Hematopoietic multipotent progenitor cell treated with erythropoietin and hydrocortisone succinate and interleukin-3 and kit ligand, for 17 days (in vitro differentiated cells): ENCODE results near the gene PPP4R1.
"Not testable (repeated sequence)": the region's sequence is repeated elsewhere in the genome, so short reads cannot be mapped to it uniquely, and the experiment has no call there.

Source experiments
- DNase-seq: peaks from one replicate; pipeline ENCODE4 v3.0.0-alpha.2; 2015; ENCODE audit warnings: low spot score

PPP4R1 gene, protein sequence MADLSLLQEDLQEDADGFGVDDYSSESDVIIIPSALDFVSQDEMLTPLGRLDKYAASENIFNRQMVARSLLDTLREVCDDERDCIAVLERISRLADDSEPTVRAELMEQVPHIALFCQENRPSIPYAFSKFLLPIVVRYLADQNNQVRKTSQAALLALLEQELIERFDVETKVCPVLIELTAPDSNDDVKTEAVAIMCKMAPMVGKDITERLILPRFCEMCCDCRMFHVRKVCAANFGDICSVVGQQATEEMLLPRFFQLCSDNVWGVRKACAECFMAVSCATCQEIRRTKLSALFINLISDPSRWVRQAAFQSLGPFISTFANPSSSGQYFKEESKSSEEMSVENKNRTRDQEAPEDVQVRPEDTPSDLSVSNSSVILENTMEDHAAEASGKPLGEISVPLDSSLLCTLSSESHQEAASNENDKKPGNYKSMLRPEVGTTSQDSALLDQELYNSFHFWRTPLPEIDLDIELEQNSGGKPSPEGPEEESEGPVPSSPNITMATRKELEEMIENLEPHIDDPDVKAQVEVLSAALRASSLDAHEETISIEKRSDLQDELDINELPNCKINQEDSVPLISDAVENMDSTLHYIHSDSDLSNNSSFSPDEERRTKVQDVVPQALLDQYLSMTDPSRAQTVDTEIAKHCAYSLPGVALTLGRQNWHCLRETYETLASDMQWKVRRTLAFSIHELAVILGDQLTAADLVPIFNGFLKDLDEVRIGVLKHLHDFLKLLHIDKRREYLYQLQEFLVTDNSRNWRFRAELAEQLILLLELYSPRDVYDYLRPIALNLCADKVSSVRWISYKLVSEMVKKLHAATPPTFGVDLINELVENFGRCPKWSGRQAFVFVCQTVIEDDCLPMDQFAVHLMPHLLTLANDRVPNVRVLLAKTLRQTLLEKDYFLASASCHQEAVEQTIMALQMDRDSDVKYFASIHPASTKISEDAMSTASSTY

GRCh38 chr18:9614401-9615279 lies at the start of gene PPP4R1:
Gene PPP4R1, minus strand, starts transcription at chr18:9614559. Its CDS starts 75 bp downstream, at chr18:9614484.
- peak; percentile 47 for DNase-seq

DNA sequence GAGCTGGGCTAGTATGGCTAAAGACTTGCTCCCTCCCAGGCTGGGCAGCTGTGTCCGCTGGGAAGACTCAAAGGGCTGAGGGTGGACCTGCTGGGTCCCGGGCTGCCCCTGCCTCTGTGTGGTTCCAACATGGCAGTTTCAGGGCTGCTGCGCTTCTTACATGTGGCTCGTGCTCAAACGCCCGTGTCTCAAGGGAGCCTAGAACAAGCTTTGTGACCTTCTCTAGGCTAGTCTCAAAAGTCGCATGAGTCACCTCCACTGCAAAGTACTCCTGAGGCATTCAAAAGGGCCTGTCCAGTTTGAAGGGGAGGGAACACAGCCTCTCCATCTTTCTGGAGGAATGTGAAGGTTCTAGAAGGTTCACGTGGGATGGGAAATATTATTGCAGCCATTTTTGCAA lies 49.0 kb upstream of the PPP4R1 start:
- DNase-seq: no peak

- no peak for DNase-seq
These were observed 47.2 kb upstream of the PPP4R1 start for GRCh38 chr18:9661564-9661963.

- no peak for DNase-seq
These were observed 45.4 kb upstream of the PPP4R1 start for GRCh38 chr18:9659499-9660375.

GRCh38 chr18:9658087-9658641 lies 43.8 kb upstream of the PPP4R1 start:
- no peak for DNase-seq

DNA sequence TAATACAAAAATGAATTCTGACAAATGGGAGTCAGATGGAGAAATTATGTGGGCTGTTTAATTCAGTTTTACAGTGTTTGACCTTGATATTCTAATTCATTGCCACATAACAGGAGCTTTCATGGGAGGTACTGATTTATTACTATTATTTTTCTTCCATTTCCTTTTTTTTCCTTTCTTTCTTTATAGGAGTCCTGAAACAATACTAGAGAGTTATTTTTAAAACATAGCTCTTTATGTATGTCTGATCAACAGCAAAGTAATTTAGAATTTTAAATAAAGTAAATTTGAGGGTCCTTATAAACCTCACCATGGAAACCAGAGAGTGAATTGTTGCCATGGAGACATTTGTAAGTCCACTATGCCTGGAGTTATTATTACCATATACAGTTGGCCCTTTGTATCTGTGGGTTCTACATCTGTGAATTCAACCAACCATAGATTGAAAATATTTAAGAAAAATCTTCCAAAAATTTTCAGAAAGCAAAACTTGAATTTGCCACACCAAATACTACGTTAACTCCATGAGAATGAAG lies 40.9 kb upstream of the PPP4R1 start:
- DNase-seq: no peak

DNA sequence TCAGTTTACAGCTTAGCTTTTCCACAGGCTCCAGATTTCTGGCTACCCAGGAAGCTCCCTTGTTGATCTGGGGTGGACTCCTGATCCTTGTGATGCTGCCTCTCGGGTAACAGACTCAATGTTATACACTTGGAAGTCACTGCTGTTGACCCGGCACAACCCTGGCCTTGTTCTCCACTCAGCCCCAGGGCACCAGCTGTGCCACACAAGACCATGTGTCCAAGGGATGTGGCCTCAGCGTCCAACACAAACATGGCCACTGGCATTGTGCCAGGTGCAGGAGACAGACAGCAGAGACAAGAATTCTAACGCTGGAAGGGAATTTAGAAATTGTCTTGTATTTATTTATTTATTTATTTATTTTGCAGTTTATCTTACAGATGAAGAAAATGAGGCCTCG lies 39.0 kb upstream of the PPP4R1 start:
- no peak for DNase-seq

- no peak for DNase-seq
These were observed 34.8 kb upstream of the PPP4R1 start for GRCh38 chr18:9649164-9649540.

GRCh38 chr18:9648431-9649163 lies 34.2 kb upstream of the PPP4R1 start:
- DNase-seq: no peak

DNA sequence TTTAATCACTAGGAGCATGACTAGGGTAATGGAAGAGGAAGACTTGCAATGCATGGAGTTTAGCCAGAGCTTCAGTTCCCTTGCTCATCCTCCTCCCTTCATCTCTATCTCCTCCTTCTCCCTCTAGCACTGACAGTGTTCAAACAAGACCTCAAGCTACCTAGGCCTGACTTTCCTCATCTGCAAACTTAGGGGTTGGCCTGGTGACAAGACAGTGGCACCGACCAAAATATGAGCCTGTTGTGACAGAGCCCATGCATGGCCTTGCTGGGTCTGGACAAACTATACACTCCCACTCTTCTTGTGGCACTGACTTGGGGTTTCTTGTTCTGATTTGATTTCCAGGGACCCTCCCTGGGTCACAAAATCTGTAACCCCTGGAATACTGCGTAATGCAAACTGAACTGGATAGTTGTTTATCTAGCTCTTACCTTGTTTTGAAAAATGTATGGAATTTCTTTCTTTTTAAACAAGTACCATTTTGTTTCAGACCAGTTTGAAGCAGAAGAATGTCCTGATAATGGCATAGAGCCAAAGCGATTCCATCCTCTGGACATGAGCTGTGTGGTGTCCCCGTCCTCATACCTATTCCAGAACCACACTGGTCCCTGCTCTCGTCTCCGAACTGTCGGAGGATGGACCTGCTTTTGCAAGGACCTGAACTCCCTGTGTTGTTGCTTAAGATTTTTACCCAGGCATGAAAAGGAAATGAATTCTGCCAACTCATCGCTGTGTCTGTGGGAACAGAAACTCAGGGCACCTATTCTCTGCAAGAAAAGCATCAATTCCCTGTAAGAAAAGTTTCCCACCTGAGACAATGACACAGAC lies 33.4 kb upstream of the PPP4R1 start:
- no peak for DNase-seq

DNA sequence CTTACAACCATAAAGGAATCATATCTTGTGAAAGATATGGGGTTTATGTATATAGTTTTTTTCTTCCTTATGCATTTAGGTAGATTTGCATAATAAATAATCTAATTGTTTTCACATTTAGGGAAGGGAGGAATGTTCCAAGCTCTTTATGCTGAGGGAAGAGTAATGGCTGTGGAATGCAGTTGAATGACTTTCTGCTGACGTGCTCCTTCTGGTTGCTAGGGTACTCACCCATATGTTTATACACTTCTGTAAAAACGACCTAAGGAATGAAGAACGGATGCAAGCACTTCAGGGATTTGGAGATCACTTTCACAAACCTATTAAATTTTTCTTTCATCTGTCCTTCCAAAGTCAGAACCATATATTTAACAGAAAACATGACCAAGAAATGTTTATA lies 29.2 kb upstream of the PPP4R1 start:
- DNase-seq: no peak

GRCh38 chr18:9642799-9643462 lies 28.6 kb upstream of the PPP4R1 start:
- DNase-seq: no peak

GRCh38 chr18:9641081-9641480 lies 26.7 kb upstream of the PPP4R1 start:
- not testable (repeated sequence) for DNase-seq

- DNase-seq: no peak
These were observed 24.5 kb upstream of the PPP4R1 start for GRCh38 chr18:9638886-9639285.

DNA sequence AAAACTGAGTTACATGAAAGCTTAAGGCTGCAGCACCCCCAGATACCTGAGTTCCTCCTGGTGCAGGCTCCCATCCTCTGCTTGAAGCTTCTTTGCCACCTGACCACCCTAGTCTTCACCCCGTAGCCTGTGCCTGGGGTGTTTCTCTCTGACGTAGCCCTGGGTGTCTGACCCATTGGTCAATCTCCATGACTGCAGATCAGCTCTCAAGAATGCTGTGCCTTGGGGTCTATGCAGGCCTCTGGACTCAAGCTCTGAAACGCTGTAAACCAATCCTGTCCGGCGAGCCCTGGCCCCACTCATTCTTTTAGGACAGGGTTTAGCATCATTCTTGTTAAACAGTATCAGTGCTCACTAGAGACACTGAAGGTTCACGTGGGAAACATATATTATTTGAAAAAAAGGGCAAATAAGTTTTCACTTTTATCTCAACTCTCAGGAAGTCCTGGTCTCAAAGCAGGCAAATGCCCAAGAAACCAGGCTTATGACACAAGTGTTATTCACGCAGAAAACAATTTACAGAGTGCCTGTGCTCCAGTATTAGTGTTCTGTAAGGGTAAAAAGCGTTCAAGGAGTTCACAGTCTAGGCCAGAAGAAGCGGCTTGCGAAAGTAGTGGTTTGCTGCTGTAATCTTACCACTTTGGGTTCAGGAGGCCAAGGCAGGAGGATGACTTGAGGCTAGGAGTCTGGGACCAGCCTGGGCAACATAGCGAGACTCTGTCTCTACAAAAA lies 22.8 kb upstream of the PPP4R1 start:
- no peak for DNase-seq

DNA sequence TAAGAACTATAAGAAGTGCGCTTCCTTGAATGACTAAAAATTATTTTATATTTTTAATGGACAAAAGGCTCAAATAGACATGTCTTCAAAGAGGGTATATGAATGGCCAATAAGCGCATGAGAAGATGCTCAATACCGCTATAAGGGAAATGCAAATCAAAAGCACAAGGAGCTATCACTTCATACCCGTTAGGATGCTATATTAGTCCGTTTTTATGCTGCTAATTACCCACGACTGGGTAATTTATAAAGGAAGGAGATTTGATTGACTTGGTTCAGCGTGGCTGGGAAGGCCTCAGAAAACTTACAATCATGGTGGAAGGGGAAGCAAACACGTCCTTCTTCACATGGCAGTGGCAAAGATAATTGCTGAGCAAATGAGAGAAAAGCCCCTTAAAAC lies 20.5 kb upstream of the PPP4R1 start:
- DNase-seq: no peak

DNA sequence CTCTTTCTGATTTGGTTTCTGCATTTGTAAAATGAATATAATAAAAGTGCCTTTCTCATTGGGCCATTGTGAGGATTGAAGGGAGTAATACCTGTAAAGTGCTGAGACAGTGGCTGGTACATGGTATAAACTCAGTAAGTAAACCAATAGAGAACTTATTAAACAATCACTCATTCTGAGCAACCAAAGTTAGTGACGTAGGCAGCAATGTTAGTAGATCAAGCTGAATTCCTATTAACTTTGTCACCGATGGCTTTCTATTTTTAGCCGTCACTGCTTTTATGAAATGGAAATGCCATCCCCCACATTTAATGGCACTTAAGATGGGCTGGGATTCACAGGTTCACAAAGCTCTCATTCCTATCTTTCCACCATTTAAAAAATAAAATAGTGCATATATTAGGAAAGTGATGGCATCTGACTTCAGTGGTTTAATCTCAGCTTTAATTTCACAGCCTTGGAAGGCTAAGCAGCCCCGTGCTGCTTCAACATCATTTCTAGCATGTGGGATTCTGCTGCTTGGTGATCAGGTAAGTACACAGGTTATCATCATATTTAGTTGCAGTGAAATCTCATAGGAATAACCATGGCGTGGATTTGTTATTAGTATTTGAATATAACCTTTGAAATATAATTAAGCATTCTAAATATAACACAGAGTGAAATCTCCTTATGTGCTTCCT lies 17.6 kb upstream of the PPP4R1 start:
- no peak for DNase-seq
